PC-3 (cell line): Measurements from ENCODE around the gene STX5. TPM values are rescaled to one million over a fixed set of nuclear protein-coding genes. Genes with fewer than 3 reads are reported as not detected.
A peak's percentile ranks its signal among the peaks of the same experiment; 100 is the strongest.

Source experiments
- ATAC-seq: fragments of 200-7000 bp; cut with Tn5 transposase; 2 replicates; pipeline ENCODE4 v1.9.1; 2020; ENCODE audit warnings: mild to moderate bottlenecking, moderate library complexity
- BruUV-seq: library from RNA; stranded (reverse); fragments of 400-500 nt; replicated peaks from 2 replicates; lab custom pipeline; 2021; lab: Mats Ljungman, UMichigan
- CTCF ChIA-PET: fragments of 300-600 bp; sonication (Branson Sonifier 250); formaldehyde crosslinking; loops from one replicate; lab custom pipeline; 2022; ENCODE audit warnings: antibody characterized with exemption; lab: Charles Lee
- POLR2A ChIA-PET: fragments of 300-600 bp; sonication (Branson Sonifier 250); formaldehyde crosslinking; loops from one replicate; lab custom pipeline; 2022; ENCODE audit warnings: antibody characterized with exemption; ENCODE audit not compliant: unreplicated experiment; lab: Charles Lee
- DNase-seq: peaks from one replicate; pipeline ENCODE4 v3.0.0-alpha.2; 2015
- H2AFZ ChIP-seq: fragments of 300-600 bp; sonication (generic); 2 replicates; pipeline ENCODE4 v1.6.0; 2016; ENCODE audit warnings: antibody characterized with exemption, low read length
- H3F3A ChIP-seq: fragments of 300-600 bp; sonication (generic); one replicate; pipeline ENCODE4 v1.6.0; 2017; ENCODE audit warnings: antibody characterized with exemption, low read length, control low read depth, mild to moderate bottlenecking; ENCODE audit not compliant: unreplicated experiment
- H3K27ac ChIP-seq: fragments of 300-600 bp; sonication (generic); 2 replicates; pipeline ENCODE4 v1.5.1; 2016; ENCODE audit warnings: mild to moderate bottlenecking, low read length
- H3K27me3 ChIP-seq: fragments of 300-600 bp; sonication (generic); 2 replicates; pipeline ENCODE4 v1.6.1; 2016; ENCODE audit warnings: low read length, mixed read lengths
- H3K36me3 ChIP-seq: fragments of 300-600 bp; sonication (generic); 2 replicates; pipeline ENCODE4 v1.6.1; 2016; ENCODE audit warnings: low read depth, mixed run types, low read length, mixed read lengths
- H3K4me1 ChIP-seq: fragments of 300-600 bp; sonication (generic); 2 replicates; pipeline ENCODE4 v1.5.1; 2016; ENCODE audit warnings: low read length; ENCODE audit not compliant: insufficient read depth
- H3K4me2 ChIP-seq: fragments of 300-600 bp; sonication (generic); 2 replicates; pipeline ENCODE4 v1.6.0; 2016; ENCODE audit warnings: low read length
- H3K4me3 ChIP-seq: fragments of 300-600 bp; sonication (generic); 2 replicates; pipeline ENCODE4 v1.5.1; 2016; ENCODE audit warnings: mild to moderate bottlenecking, low read length, mixed read lengths
- H3K79me2 ChIP-seq: fragments of 300-600 bp; sonication (generic); 2 replicates; pipeline ENCODE4 v1.6.1; 2017; ENCODE audit warnings: low read length, mixed read lengths
- H3K9ac ChIP-seq: fragments of 300-600 bp; sonication (generic); 2 replicates; pipeline ENCODE4 v1.6.0; 2016; ENCODE audit warnings: mild to moderate bottlenecking, low read length
- H3K9me2 ChIP-seq: fragments of 300-600 bp; sonication (generic); replicated peaks from 2 replicates; pipeline ENCODE4 v1.6.1; 2016; ENCODE audit warnings: mixed run types, low read length, mixed read lengths
- H3K9me3 ChIP-seq: fragments of 300-600 bp; sonication (generic); 2 replicates; pipeline ENCODE4 v1.6.1; 2016; ENCODE audit warnings: low read length, mixed read lengths
- H4K20me1 ChIP-seq: fragments of 300-600 bp; sonication (generic); 2 replicates; pipeline ENCODE4 v1.6.1; 2016; ENCODE audit warnings: low read length, mixed read lengths
- EZH2 ChIP-seq: fragments of 300-600 bp; sonication (generic); IDR thresholded peaks from one replicate; pipeline ENCODE4 v1.6.1; 2017; ENCODE audit warnings: antibody characterized with exemption, mild to moderate bottlenecking, low read length; ENCODE audit not compliant: unreplicated experiment
- EZH2phosphoT487 ChIP-seq: fragments of 300-600 bp; sonication (generic); IDR thresholded peaks from 2 replicates; pipeline ENCODE4 v1.6.1; 2018; ENCODE audit warnings: mild to moderate bottlenecking, antibody characterized with exemption, low read length, borderline replicate concordance
- intact Hi-C: fragments of 100-400 bp; cut with micrococcal nuclease; formaldehyde crosslinking; loops from 2 replicates; pipeline ENCODE4 v1.9.0; 2023
- total RNA-seq: library from RNA; depleted of rRNA; stranded (reverse); fragments of >200 nt; gene quantifications from 2 replicates; pipeline ENCODE4 v1.2.3, GENCODE V29; 2014
- TF ChIP-seq, protein P1 (sequence below): fragments of 300-600 bp; sonication (generic); conservative IDR thresholded peaks from 2 replicates; pipeline ENCODE4 v1.5.1; 2017; ENCODE audit warnings: antibody characterized with exemption, low read depth, mild to moderate bottlenecking, low read length

The STX5 gene
- total RNA-seq, 1 experiment from 2014 or later: 48.2 TPM

DNA sequence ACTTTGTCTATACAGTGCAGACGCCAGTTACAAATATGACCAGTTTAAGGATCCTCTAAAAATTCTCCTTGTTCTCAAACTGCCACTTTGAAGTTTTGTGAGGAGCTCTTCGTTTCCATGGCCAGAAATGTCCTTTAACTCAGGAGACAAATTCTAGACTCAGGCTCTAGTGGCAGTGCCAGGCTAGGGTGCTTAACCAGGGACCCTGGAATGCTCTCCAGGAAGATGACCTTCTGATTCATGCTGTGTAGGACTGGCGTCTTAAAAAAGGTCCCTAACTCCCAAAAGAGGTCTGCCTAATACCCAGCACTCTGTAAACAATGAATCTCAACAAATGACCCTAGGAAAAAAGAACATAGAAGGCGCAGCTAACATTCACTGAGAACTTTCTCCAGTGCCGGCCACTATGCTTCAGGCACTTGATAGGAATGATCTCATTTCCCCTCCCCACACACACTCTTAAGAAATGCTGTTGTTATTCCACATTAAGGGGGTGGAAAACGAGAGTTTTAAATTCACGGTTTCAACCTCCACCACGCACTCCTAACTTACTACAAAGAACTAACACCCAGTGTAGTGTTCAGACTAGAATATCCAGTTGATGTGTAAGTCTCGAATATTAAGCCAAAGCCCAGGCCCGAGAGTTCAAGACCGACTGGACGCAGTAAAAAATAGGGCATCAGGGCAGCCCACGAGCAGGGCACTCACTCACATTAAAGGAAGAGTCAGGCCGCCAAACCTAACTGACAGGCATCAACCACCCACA, 27.4 kb downstream of the STX5 start:
- Histone ChIP-seq H3K4me2 (peak overlapping the region; percentile 82), H3K9ac (peak overlapping the region; percentile 81), H3K27ac (no peak overlapping the region), H3K27me3 (no peaks in the 10 kb centered on the region), H3K36me3 (peaks cover 39% of the 10 kb centered on the region), H3K4me3 (peak overlapping the region; percentile 93), H3F3A (no peaks in the 10 kb centered on the region), H3K79me2 (peaks cover 29% of the 10 kb centered on the region), H3K9me2 (no peaks in the 10 kb centered on the region), H2AFZ (no peak overlapping the region), H4K20me1 (peaks cover 17% of the 10 kb centered on the region), H3K9me3 (no peaks in the 10 kb centered on the region), H3K4me1 (peaks cover 17% of the 10 kb centered on the region)
- TF ChIP-seq, protein P1, sequence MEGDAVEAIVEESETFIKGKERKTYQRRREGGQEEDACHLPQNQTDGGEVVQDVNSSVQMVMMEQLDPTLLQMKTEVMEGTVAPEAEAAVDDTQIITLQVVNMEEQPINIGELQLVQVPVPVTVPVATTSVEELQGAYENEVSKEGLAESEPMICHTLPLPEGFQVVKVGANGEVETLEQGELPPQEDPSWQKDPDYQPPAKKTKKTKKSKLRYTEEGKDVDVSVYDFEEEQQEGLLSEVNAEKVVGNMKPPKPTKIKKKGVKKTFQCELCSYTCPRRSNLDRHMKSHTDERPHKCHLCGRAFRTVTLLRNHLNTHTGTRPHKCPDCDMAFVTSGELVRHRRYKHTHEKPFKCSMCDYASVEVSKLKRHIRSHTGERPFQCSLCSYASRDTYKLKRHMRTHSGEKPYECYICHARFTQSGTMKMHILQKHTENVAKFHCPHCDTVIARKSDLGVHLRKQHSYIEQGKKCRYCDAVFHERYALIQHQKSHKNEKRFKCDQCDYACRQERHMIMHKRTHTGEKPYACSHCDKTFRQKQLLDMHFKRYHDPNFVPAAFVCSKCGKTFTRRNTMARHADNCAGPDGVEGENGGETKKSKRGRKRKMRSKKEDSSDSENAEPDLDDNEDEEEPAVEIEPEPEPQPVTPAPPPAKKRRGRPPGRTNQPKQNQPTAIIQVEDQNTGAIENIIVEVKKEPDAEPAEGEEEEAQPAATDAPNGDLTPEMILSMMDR: no peak
- TF ChIP-seq EZH2phosphoT487: no peak
- TF ChIP-seq EZH2: no peak
- DNase-seq: peak; percentile 34
- TSS peak; percentile 68 for BruUV-seq
- peak; percentile 32 for ATAC-seq
- CTCF ChIA-PET: no interaction called here
- POLR2A ChIA-PET: no interaction called here
- intact Hi-C loops: loop anchor here (1.0 kb wide), 1 partner anchor 58 kb away; no protein-coding TSS in a partner anchor

DNA sequence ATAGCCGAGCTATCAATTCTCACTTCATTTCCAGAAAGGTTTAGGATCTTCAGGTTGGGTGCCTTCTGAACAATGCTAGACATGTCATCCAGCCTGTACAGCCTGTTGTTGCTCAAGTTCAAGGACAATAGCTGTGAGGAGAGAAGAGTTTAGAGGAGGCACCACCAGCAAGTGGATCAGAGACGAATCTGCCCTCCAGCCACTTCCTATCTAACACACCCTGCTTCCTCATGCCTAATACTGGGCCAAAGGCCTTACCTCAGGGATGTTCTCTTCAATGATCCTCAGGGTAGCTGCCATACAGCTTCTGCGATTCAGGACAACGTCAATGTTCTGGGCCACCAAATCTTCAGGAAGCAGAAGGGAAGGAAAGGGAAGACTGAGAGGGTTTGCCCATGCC, 30.8 kb downstream of the STX5 start:
- Histone ChIP-seq H3F3A (no peaks in the 10 kb centered on the region), H3K9ac (no peak overlapping the region), H3K9me3 (no peaks in the 10 kb centered on the region), H3K4me1 (peaks cover 11% of the 10 kb centered on the region), H2AFZ (no peak overlapping the region), H3K36me3 (peaks cover 66% of the 10 kb centered on the region), H3K9me2 (no peaks in the 10 kb centered on the region), H3K79me2 (peaks cover 29% of the 10 kb centered on the region), H3K27ac (no peak overlapping the region), H3K27me3 (no peaks in the 10 kb centered on the region), H3K4me3 (no peak overlapping the region), H4K20me1 (peaks cover 17% of the 10 kb centered on the region), H3K4me2 (no peak overlapping the region)
- CTCF ChIA-PET: no interaction called here
- intact Hi-C loops: no loop called here
- POLR2A ChIA-PET: no interaction called here
- no peak for TF ChIP-seq EZH2
- no peak for TF ChIP-seq EZH2phosphoT487
- TF ChIP-seq, protein P1: no peak
- BruUV-seq: no TSS peak
- no peak for ATAC-seq
- no peak for DNase-seq

DNA sequence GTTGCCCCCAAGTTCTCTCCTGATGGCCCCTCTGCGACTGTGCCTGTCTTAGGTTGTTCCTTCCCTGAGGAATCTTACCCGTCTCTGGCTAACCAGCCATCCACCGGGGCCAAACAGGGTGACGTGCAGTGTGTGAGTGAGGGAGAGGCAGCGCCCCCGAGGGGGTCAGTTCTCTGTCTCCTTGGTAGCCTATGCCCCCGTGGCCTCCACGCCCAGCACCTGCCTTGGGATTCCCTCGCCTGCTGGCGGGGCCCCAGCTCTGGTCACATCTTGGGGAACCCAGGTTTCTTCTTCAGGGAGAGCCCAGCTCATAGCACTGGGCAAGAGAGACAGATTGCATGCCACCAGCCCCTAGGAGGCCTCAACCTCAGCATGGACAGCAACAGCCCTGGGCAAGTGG, 32.4 kb downstream of the STX5 start:
- no peak overlapping the region for H2AFZ ChIP-seq
- peaks cover 10% of the 10 kb centered on the region for H3K4me1 ChIP-seq
- CTCF ChIA-PET: no interaction called here
- H3K9me2 ChIP-seq: no peaks in the 10 kb centered on the region
- DNase-seq (no peak), ATAC-seq (no peak)
- TF ChIP-seq, protein P1: no peak
- TF ChIP-seq EZH2 (no peak), EZH2phosphoT487 (no peak)
- POLR2A ChIA-PET: no interaction called here
- no peaks in the 10 kb centered on the region for H3K27me3 ChIP-seq
- intact Hi-C loops: no loop called here
- no peak overlapping the region for H3K9ac ChIP-seq
- no peaks in the 10 kb centered on the region for H3K9me3 ChIP-seq
- H3F3A ChIP-seq: no peaks in the 10 kb centered on the region
- no peak overlapping the region for H3K4me3 ChIP-seq
- BruUV-seq: no TSS peak
- no peak overlapping the region for H3K27ac ChIP-seq
- H4K20me1 ChIP-seq: peaks cover 12% of the 10 kb centered on the region
- H3K36me3 ChIP-seq: peaks cover 79% of the 10 kb centered on the region
- no peak overlapping the region for H3K4me2 ChIP-seq
- H3K79me2 ChIP-seq: peaks cover 22% of the 10 kb centered on the region
